ENCODE results near the gene DCAF17. TPM values are rescaled to one million over a fixed set of nuclear protein-coding genes. Genes with fewer than 3 reads are reported as not detected.

The DCAF17 gene
- total and polyA plus RNA-seq, 2 donors (not counting 1 experiment from before 2014, with no cell fraction given), result 8.8 to 29.4 TPM

GRCh38 chr2:171520471-171520870 lies 86.4 kb downstream of the DCAF17 start:
- Histone ChIP-seq H3K36me3 (replicated peaks in 1 of 2; ENCODE audit: control extremely low read depth in 1 of 2, control insufficient read depth in 1 of 2, extremely low read depth in 1 of 2, insufficient read depth in 2 of 2, low read length in 1 of 2) (no peaks in the 10 kb centered on the region), H3K27me3 (replicated peaks in 1 of 4; ENCODE audit: control extremely low read depth in 1 of 4, control insufficient read depth in 3 of 4, insufficient read depth in 4 of 4, low read length in 3 of 4) (peaks cover 0 to 38% (median 22%) of the 10 kb centered on the region in 4 experiments), H3K79me2 (ENCODE audit: control insufficient read depth, insufficient read depth, low read length) (no peaks in the 10 kb centered on the region), H2AFZ (ENCODE audit: insufficient read depth, low read depth, low read length, poor library complexity, severe bottlenecking) (no peak overlapping the region), H3K9ac (ENCODE audit: low read length) (no peak overlapping the region), H3K27ac (ENCODE audit: low read length in 2 of 2) (no peak overlapping the region), H4K20me1 (ENCODE audit: control insufficient read depth, insufficient read depth, low read length, poor library complexity, severe bottlenecking) (no peaks in the 10 kb centered on the region), H3K4me2 (replicated peaks; ENCODE audit: low read depth, low read length, poor library complexity, severe bottlenecking) (no peak overlapping the region), H3K4me3 (ENCODE audit: control extremely low read depth in 1 of 5, extremely low read depth in 1 of 5, insufficient read depth in 1 of 5, low read depth in 2 of 5, low read length in 4 of 5) (no peak overlapping the region), H3K4me1 (ENCODE audit: control insufficient read depth in 2 of 2, insufficient read depth in 2 of 2, low read length in 2 of 2) (peaks cover 21 to 24% of the 10 kb centered on the region in 2 donors), H3K9me3 (ENCODE audit: control extremely low read depth in 1 of 3, control insufficient read depth in 2 of 3, insufficient read depth in 1 of 3, low read length in 2 of 3) (peaks cover 0 to 2% (median 0%) of the 10 kb centered on the region in 3 donors)
- Mint-ChIP-seq H3K9me3 (ENCODE audit: insufficient read depth) (no peaks in the 10 kb centered on the region), H3K27me3 (peaks cover 52% of the 10 kb centered on the region), H3K27ac (no peak overlapping the region), H3K4me1 (peaks cover 23% of the 10 kb centered on the region), H3K4me3 (no peak overlapping the region)
- ChIA-PET CTCF (no interaction called here), POLR2A (no interaction called here)
- DNase-seq (no peak), ATAC-seq (ENCODE audit: low read depth) (no peak)
- intact Hi-C loops (cut with micrococcal nuclease), result no loop called here
- no peak for TF ChIP-seq CTCF (IDR thresholded peaks at IDR 0.05)
- no peak for TF ChIP-seq EZH2 (IDR thresholded peaks at IDR 0.05; ENCODE audit: borderline replicate concordance, insufficient read depth, low read depth, low read length, poor library complexity, severe bottlenecking)
- WGBS (ENCODE audit: insufficient coverage), result 94% methylated on average over 2 of the region's 5 CpGs

GRCh38 chr2:171521361-171522051 lies 87.5 kb downstream of the DCAF17 start:
- Mint-ChIP-seq H3K9me3 (ENCODE audit: insufficient read depth) (no peaks in the 10 kb centered on the region), H3K27me3 (peaks cover 53% of the 10 kb centered on the region), H3K27ac (no peak overlapping the region), H3K4me1 (peaks cover 23% of the 10 kb centered on the region), H3K4me3 (peak overlapping the region; percentile 82)
- ATAC-seq (ENCODE audit: low read depth) (no peak), DNase-seq (no peak)
- Histone ChIP-seq H3K27ac (ENCODE audit: low read length in 2 of 2) (no peak overlapping the region), H3K9me3 (ENCODE audit: control extremely low read depth in 1 of 3, control insufficient read depth in 2 of 3, insufficient read depth in 1 of 3, low read length in 2 of 3) (peaks cover 0 to 2% (median 0%) of the 10 kb centered on the region in 3 donors), H4K20me1 (ENCODE audit: control insufficient read depth, insufficient read depth, low read length, poor library complexity, severe bottlenecking) (no peaks in the 10 kb centered on the region), H2AFZ (ENCODE audit: insufficient read depth, low read depth, low read length, poor library complexity, severe bottlenecking) (peak overlapping the region; percentile 60), H3K36me3 (replicated peaks in 1 of 2; ENCODE audit: control extremely low read depth in 1 of 2, control insufficient read depth in 1 of 2, extremely low read depth in 1 of 2, insufficient read depth in 2 of 2, low read length in 1 of 2) (no peaks in the 10 kb centered on the region), H3K27me3 (replicated peaks in 1 of 4; ENCODE audit: control extremely low read depth in 1 of 4, control insufficient read depth in 3 of 4, insufficient read depth in 4 of 4, low read length in 3 of 4) (peaks cover 0 to 38% (median 22%) of the 10 kb centered on the region in 4 experiments), H3K4me2 (replicated peaks; ENCODE audit: low read depth, low read length, poor library complexity, severe bottlenecking) (peak overlapping the region; percentile 82), H3K4me1 (ENCODE audit: control insufficient read depth in 2 of 2, insufficient read depth in 2 of 2, low read length in 2 of 2) (peaks cover 21 to 24% of the 10 kb centered on the region in 2 donors), H3K79me2 (ENCODE audit: control insufficient read depth, insufficient read depth, low read length) (no peaks in the 10 kb centered on the region), H3K4me3 (ENCODE audit: control extremely low read depth in 1 of 5, extremely low read depth in 1 of 5, insufficient read depth in 1 of 5, low read depth in 2 of 5, low read length in 4 of 5) (peak overlapping the region in 2 of 5 experiments; percentile 24 to 34), H3K9ac (ENCODE audit: low read length) (peak overlapping the region; percentile 64)
- POLR2A ChIA-PET, result no interaction called here
- TF ChIP-seq CTCF (IDR thresholded peaks at IDR 0.05) (no peak), EZH2 (IDR thresholded peaks at IDR 0.05; ENCODE audit: borderline replicate concordance, insufficient read depth, low read depth, low read length, poor library complexity, severe bottlenecking) (no peak)
- WGBS (ENCODE audit: insufficient coverage), result 96% methylated on average over 3 of the region's 5 CpGs
- intact Hi-C loops (cut with micrococcal nuclease), result no loop called here
- CTCF ChIA-PET, result no interaction called here
